Measurements from ENCODE around the gene ADAMTS13. TPM values are rescaled to one million over a fixed set of nuclear protein-coding genes. Genes with fewer than 3 reads are reported as not detected.

Gene ADAMTS13
- polyA plus RNA-seq, 3 donors from 2014 or later: 0.33 to 0.73 TPM; not detected in 1

DNA sequence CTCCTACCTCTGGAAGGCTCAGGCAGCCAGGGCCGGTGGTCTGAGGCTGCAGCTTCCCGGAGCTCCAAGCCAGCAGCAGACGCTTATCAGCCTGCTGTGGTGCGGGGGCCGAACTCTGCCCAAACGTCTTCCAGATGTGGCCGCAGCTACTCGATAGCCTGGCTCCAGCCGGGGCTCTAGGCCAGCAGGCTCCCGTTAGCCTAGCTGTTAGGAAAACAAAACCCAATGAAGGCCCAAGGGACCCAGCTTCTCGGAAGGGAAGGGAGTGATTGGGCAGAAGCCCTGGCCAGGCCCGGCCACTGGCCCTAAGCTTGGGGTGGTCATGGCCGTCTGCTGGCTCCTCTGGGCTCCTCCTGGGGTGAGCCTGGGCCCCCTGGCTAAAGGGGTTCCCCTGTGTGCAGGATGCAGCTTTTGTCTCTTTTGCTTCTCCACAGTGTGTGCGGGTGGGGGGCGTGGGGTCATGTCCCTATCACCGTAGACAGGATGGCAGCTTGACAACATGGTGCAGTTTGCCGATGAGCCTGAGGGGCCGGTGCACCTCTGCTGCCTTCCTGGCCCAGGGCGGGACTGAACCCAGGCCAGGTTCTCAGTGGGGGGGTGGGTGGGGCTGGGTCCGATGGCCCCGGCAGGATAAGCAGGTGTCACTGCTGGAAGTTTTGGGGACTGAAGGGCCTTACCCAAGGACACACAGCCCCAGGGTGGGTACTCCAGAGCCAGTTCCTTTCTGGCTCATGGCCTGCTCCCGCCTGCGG lies 83.9 kb downstream of the ADAMTS13 start:
- Mint-ChIP-seq H3K27ac (no peak overlapping the region), H3K9me3 (peaks cover 4 to 18% (median 10%) of the 10 kb centered on the region in 6 donors)
- DNase-seq: no peak

DNA sequence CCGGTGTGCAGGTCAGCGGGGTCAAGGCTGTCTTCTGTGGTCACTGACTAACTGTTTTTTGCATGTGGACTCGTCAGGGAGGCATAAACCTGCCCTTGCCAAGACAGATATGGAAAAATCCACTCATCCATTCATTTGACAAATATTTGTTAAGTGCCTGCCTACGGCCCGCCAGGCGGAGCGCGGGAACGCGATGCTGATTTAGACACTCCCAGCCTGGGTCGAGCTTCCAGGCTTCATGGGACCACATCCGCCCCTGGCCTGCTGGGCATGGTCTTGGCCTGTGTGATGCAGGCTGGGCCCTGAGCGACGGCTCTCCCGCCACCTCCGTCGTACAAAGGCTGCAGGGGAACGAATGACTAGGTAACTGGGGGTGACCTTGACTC lies 84.5 kb downstream of the ADAMTS13 start:
- Mint-ChIP-seq H3K27ac (no peak overlapping the region), H3K27me3 (ENCODE audit: low read depth in 3 of 3) (peaks cover 0 to 16% (median 0%) of the 10 kb centered on the region in 3 donors), H3K4me3 (no peak overlapping the region), H3K36me3 (peaks cover 0 to 6% (median 0%) of the 10 kb centered on the region in 3 donors), H3K4me1 (peaks cover 10% of the 10 kb centered on the region in 2 donors), H3K9me3 (peaks cover 4 to 12% (median 7%) of the 10 kb centered on the region in 6 donors)
- no peak for DNase-seq

More for the DNA sequence above, 83.9 kb downstream of the ADAMTS13 start:
- H3K4me1 Mint-ChIP-seq: peaks cover 10% of the 10 kb centered on the region in 2 donors
- no peak overlapping the region for H3K4me3 Mint-ChIP-seq
- peaks cover 0 to 21% (median 2%) of the 10 kb centered on the region in 3 donors for H3K27me3 Mint-ChIP-seq (ENCODE audit: low read depth in 3 of 3)
- H3K36me3 Mint-ChIP-seq: peaks cover 0 to 10% (median 0%) of the 10 kb centered on the region in 3 donors

- no peak overlapping the region for H3K27ac Mint-ChIP-seq
- H3K27me3 Mint-ChIP-seq (ENCODE audit: low read depth in 3 of 3): peaks cover 0 to 10% (median 0%) of the 10 kb centered on the region in 3 donors
- peaks cover 10% of the 10 kb centered on the region in 2 donors for H3K4me1 Mint-ChIP-seq
- H3K36me3 Mint-ChIP-seq: no peaks in the 10 kb centered on the region
- peaks cover under 1 to 4% (median 3%) of the 10 kb centered on the region in 6 donors for H3K9me3 Mint-ChIP-seq
- no peak overlapping the region for H3K4me3 Mint-ChIP-seq
- no peak for DNase-seq
Observed at GRCh38 chr9:133507246-133507965, 85.2 kb downstream of the ADAMTS13 start.

- no peaks in the 10 kb centered on the region for H3K36me3 Mint-ChIP-seq
- H3K4me3 Mint-ChIP-seq: no peak overlapping the region
- H3K27me3 Mint-ChIP-seq (ENCODE audit: low read depth in 3 of 3): peaks cover 0 to 9% (median 0%) of the 10 kb centered on the region in 3 donors
- H3K9me3 Mint-ChIP-seq: no peaks in the 10 kb centered on the region
- H3K4me1 Mint-ChIP-seq: peaks cover 10% of the 10 kb centered on the region in 2 donors
- no peak overlapping the region for H3K27ac Mint-ChIP-seq
- no peak for DNase-seq
Observed at GRCh38 chr9:133508046-133508445, 85.9 kb downstream of the ADAMTS13 start.

Other genes with a start within 250 kb of the ADAMTS13 start
- gene OBP2B, start 213.1 kb upstream of the ADAMTS13 start, polyA plus RNA-seq: not detected
- under 1 TPM in 1 of 3 donors, not detected in 2; 0.03 TPM for gene ABO, start 147.2 kb upstream of the ADAMTS13 start, polyA plus RNA-seq
- gene SURF6, start 86.2 kb upstream of the ADAMTS13 start, polyA plus RNA-seq: 10 to 100 TPM in 1 of 3 donors, 1 to 10 TPM in 2; 3.0 to 15.5 (median 5.7) TPM
- 10 to 100 TPM in 1 of 3 donors, 1 to 10 TPM in 2; 5.2 to 27.4 (median 7.0) TPM for gene MED22, start 74.2 kb upstream of the ADAMTS13 start, polyA plus RNA-seq
- gene RPL7A, start 74.1 kb upstream of the ADAMTS13 start, polyA plus RNA-seq: 100 to 1,000 TPM; 459 to 791 (median 622) TPM
- 100 to 1,000 TPM; 104 to 153 (median 131) TPM for gene SURF1, start 65.9 kb upstream of the ADAMTS13 start, polyA plus RNA-seq
- gene SURF2, start 65.8 kb upstream of the ADAMTS13 start, polyA plus RNA-seq: 10 to 100 TPM; 30.2 to 36.9 (median 34.5) TPM
- 100 to 1,000 TPM; 195 to 304 (median 198) TPM for gene SURF4, start 46.3 kb upstream of the ADAMTS13 start, polyA plus RNA-seq
- gene STKLD1, start 46.0 kb upstream of the ADAMTS13 start, polyA plus RNA-seq: under 1 TPM in 2 of 3 donors, not detected in 1; 0.55 to 0.96 TPM
- gene REXO4, start 4.4 kb upstream of the ADAMTS13 start, polyA plus RNA-seq: 10 to 100 TPM in 2 of 3 donors, 1 to 10 TPM in 1; 6.9 to 27.4 (median 11.5) TPM
- gene CACFD1, start 37.6 kb downstream of the ADAMTS13 start, polyA plus RNA-seq: 10 to 100 TPM in 1 of 3 donors, 1 to 10 TPM in 2; 5.3 to 11.3 (median 7.4) TPM
- gene SLC2A6, start 56.7 kb downstream of the ADAMTS13 start, polyA plus RNA-seq: 1 to 10 TPM; 4.4 to 8.0 (median 4.6) TPM
- not detected for gene MYMK, start 102.6 kb downstream of the ADAMTS13 start, polyA plus RNA-seq
- gene ADAMTSL2, start 112.3 kb downstream of the ADAMTS13 start, polyA plus RNA-seq: not detected
- not detected for gene FAM163B, start 187.0 kb downstream of the ADAMTS13 start, polyA plus RNA-seq
- not detected for gene DBH, start 214.0 kb downstream of the ADAMTS13 start, polyA plus RNA-seq